ENCODE results near the gene ROPN1L.

ROPN1L gene

GRCh38 chr5:10468256-10468655 is 26.6 kb downstream of the ROPN1L start:
- DNase-seq (ENCODE audit: low spot score), result no peak
- Histone ChIP-seq H3K4me3 (no peak overlapping the region), H3K27ac (no peak overlapping the region)
- TF ChIP-seq CTCF (IDR thresholded peaks at IDR 0.05), result no peak

GRCh38 chr5:10469253-10470050 is 27.8 kb downstream of the ROPN1L start:
- H3K27ac ChIP-seq, result no peak overlapping the region
- no peak for TF ChIP-seq CTCF (IDR thresholded peaks at IDR 0.05)
- no peak overlapping the region for H3K4me3 ChIP-seq
- DNase-seq (ENCODE audit: low spot score), result no peak

- no peak overlapping the region for H3K27ac ChIP-seq
- no peak overlapping the region for H3K4me3 ChIP-seq
- no peak for DNase-seq (ENCODE audit: low spot score)
- no peak for TF ChIP-seq CTCF (IDR thresholded peaks at IDR 0.05)
Observed at GRCh38 chr5:10470669-10471068, 29.0 kb downstream of the ROPN1L start.

- Histone ChIP-seq H3K4me3 (no peak overlapping the region), H3K27ac (no peak overlapping the region)
- DNase-seq (ENCODE audit: low spot score), result no peak
- TF ChIP-seq CTCF (IDR thresholded peaks at IDR 0.05), result no peak
Observed at GRCh38 chr5:10471677-10472076, 30.0 kb downstream of the ROPN1L start.

- no peak for DNase-seq (ENCODE audit: low spot score)
- H3K4me3 ChIP-seq, result no peak overlapping the region
- TF ChIP-seq CTCF (IDR thresholded peaks at IDR 0.05), result no peak
- no peak overlapping the region for H3K27ac ChIP-seq
Observed at GRCh38 chr5:10474521-10475075, 32.9 kb downstream of the ROPN1L start.

- no peak overlapping the region for H3K27ac ChIP-seq
- no peak for DNase-seq (ENCODE audit: low spot score)
- no peak for TF ChIP-seq CTCF (IDR thresholded peaks at IDR 0.05)
- no peak overlapping the region for H3K4me3 ChIP-seq
Observed at GRCh38 chr5:10475931-10476676, 34.4 kb downstream of the ROPN1L start.
